MV-4-11 (cell line): Measurements from ENCODE around the gene EXOC3L4.
"Not testable (repeated sequence)": the region's sequence is repeated elsewhere in the genome, so short reads cannot be mapped to it uniquely, and the experiment has no call there.

Source experiments
- DNase-seq: peaks from one replicate; lab custom pipeline; 2025; lab: John Stamatoyannopoulos, UW

Gene EXOC3L4

GRCh38 chr14:103105580-103106150, 11.1 kb downstream of the EXOC3L4 start:
- no peak for DNase-seq

- DNase-seq: no peak
These were observed 12.9 kb downstream of the EXOC3L4 start for GRCh38 chr14:103107455-103107854.

GRCh38 chr14:103107941-103108748, 13.6 kb downstream of the EXOC3L4 start:
- DNase-seq: no peak

GRCh38 chr14:103108749-103109207, 14.3 kb downstream of the EXOC3L4 start:
- peak; percentile 29 for DNase-seq

GRCh38 chr14:103109535-103110441, 15.3 kb downstream of the EXOC3L4 start:
- DNase-seq: no peak

- DNase-seq: no peak
These were observed 16.2 kb downstream of the EXOC3L4 start for GRCh38 chr14:103110681-103111231.

GRCh38 chr14:103111232-103111868, 16.8 kb downstream of the EXOC3L4 start:
- DNase-seq: no peak

- DNase-seq: no peak
These were observed 18.1 kb downstream of the EXOC3L4 start for GRCh38 chr14:103112400-103113243.

GRCh38 chr14:103113303-103113702, 18.8 kb downstream of the EXOC3L4 start:
- DNase-seq: no peak

- no peak for DNase-seq
These were observed 19.2 kb downstream of the EXOC3L4 start for GRCh38 chr14:103113774-103114173.

- DNase-seq: peak; percentile 26
These were observed 20.7 kb downstream of the EXOC3L4 start for GRCh38 chr14:103115086-103115679.

GRCh38 chr14:103115845-103116572, 21.5 kb downstream of the EXOC3L4 start:
- no peak for DNase-seq

- no peak for DNase-seq
These were observed 22.1 kb downstream of the EXOC3L4 start for GRCh38 chr14:103116636-103117035.

GRCh38 chr14:103117499-103117898, 23.0 kb downstream of the EXOC3L4 start:
- DNase-seq: not testable (repeated sequence)

- DNase-seq: peak; percentile 49
These were observed 23.6 kb downstream of the EXOC3L4 start for GRCh38 chr14:103118018-103118662.

GRCh38 chr14:103118663-103119404, 24.3 kb downstream of the EXOC3L4 start:
- peak; percentile 91 for DNase-seq

GRCh38 chr14:103119527-103119926, 25.0 kb downstream of the EXOC3L4 start:
- DNase-seq: not testable (repeated sequence)

- peak; percentile 85 for DNase-seq
These were observed 26.8 kb downstream of the EXOC3L4 start for GRCh38 chr14:103121121-103121845.
